GM12875 (cell line): ENCODE data around the gene KRTAP10-4.

ENCODE experiments used
- H3K4me3 ChIP-seq: one replicate; pipeline ENCODE4 v1.5.1; 2011; ENCODE audit warnings: low read depth, low read length, control low read depth
- CTCF ChIP-seq: IDR thresholded peaks from 2 replicates; pipeline ENCODE4 v1.5.1; 2011; ENCODE audit warnings: low read depth, mild to moderate bottlenecking, control low read depth, inconsistent platforms, low read length, moderate library complexity, borderline replicate concordance; ENCODE audit not compliant: insufficient read depth

Gene KRTAP10-4

GRCh38 chr21:44539046-44539445, 34.5 kb upstream of the KRTAP10-4 start:
- H3K4me3 ChIP-seq: no peak overlapping the region
- no peak for TF ChIP-seq CTCF

GRCh38 chr21:44539991-44540666, 33.4 kb upstream of the KRTAP10-4 start, which contains the start of gene KRTAP10-1:
Gene KRTAP10-1, minus strand, starts transcription at chr21:44540195. Its CDS starts 45 bp downstream, at chr21:44540150.
- no peak for TF ChIP-seq CTCF
- no peak within 1 kb of the TSS for H3K4me3 ChIP-seq

GRCh38 chr21:44540741-44541288, 32.7 kb upstream of the KRTAP10-4 start:
- H3K4me3 ChIP-seq: no peak overlapping the region
- TF ChIP-seq CTCF: no peak

GRCh38 chr21:44542716-44543115, 30.8 kb upstream of the KRTAP10-4 start:
- no peak overlapping the region for H3K4me3 ChIP-seq
- no peak for TF ChIP-seq CTCF

GRCh38 chr21:44544566-44544965, 29.0 kb upstream of the KRTAP10-4 start:
- no peak for TF ChIP-seq CTCF

GRCh38 chr21:44547656-44548331, 25.7 kb upstream of the KRTAP10-4 start:
- no peak overlapping the region for H3K4me3 ChIP-seq
- no peak for TF ChIP-seq CTCF

More at GRCh38 chr21:44544566-44544965, 29.0 kb upstream of the KRTAP10-4 start:
- no peak overlapping the region for H3K4me3 ChIP-seq
